Embryonic facial prominence (tissue), 1 donor: ENCODE data around the gene IL1RAPL1.
"Not testable (repeated sequence)": the region's sequence is repeated elsewhere in the genome, so short reads cannot be mapped to it uniquely, and the experiment has no call there.

ENCODE experiments used
- DNase-seq: peaks from one replicate; pipeline ENCODE4 v3.0.0-alpha.2; 2016; ENCODE audit errors: extremely low spot score

IL1RAPL1 gene

GRCh38 chrX:29113221-29113620 lies 526.0 kb downstream of the IL1RAPL1 start:
- no peak for DNase-seq

GRCh38 chrX:29122817-29123216 lies 535.6 kb downstream of the IL1RAPL1 start:
- DNase-seq: not testable (repeated sequence)

- no peak for DNase-seq
These were observed 543.7 kb downstream of the IL1RAPL1 start for GRCh38 chrX:29130905-29131304.

- no peak for DNase-seq
These were observed 549.7 kb downstream of the IL1RAPL1 start for GRCh38 chrX:29136904-29137303.

- no peak for DNase-seq
These were observed 550.8 kb downstream of the IL1RAPL1 start for GRCh38 chrX:29138003-29138402.

GRCh38 chrX:29143356-29143755 lies 556.1 kb downstream of the IL1RAPL1 start:
- DNase-seq: no peak

GRCh38 chrX:29143756-29144155 lies 556.5 kb downstream of the IL1RAPL1 start:
- DNase-seq: no peak

- DNase-seq: no peak
These were observed 558.1 kb downstream of the IL1RAPL1 start for GRCh38 chrX:29145316-29145715.

- DNase-seq: no peak
These were observed 561.3 kb downstream of the IL1RAPL1 start for GRCh38 chrX:29148511-29148910.

- DNase-seq: no peak
These were observed 568.0 kb downstream of the IL1RAPL1 start for GRCh38 chrX:29155286-29155685.

GRCh38 chrX:29172880-29173279 lies 585.6 kb downstream of the IL1RAPL1 start:
- no peak for DNase-seq

GRCh38 chrX:29187264-29187663 lies 600.0 kb downstream of the IL1RAPL1 start:
- no peak for DNase-seq

- no peak for DNase-seq
These were observed 609.3 kb downstream of the IL1RAPL1 start for GRCh38 chrX:29196501-29196900.

- DNase-seq: no peak
These were observed 628.0 kb downstream of the IL1RAPL1 start for GRCh38 chrX:29215251-29215650.

GRCh38 chrX:29225670-29226069 lies 638.4 kb downstream of the IL1RAPL1 start:
- no peak for DNase-seq

GRCh38 chrX:29229802-29230201 lies 642.6 kb downstream of the IL1RAPL1 start:
- no peak for DNase-seq

- DNase-seq: no peak
These were observed 644.6 kb downstream of the IL1RAPL1 start for GRCh38 chrX:29231800-29232199.

- no peak for DNase-seq
These were observed 646.4 kb downstream of the IL1RAPL1 start for GRCh38 chrX:29233592-29234183.

GRCh38 chrX:29237972-29238371 lies 650.7 kb downstream of the IL1RAPL1 start:
- no peak for DNase-seq

- no peak for DNase-seq
These were observed 654.6 kb downstream of the IL1RAPL1 start for GRCh38 chrX:29241809-29242208.

GRCh38 chrX:29242856-29243255 lies 655.6 kb downstream of the IL1RAPL1 start:
- DNase-seq: no peak

GRCh38 chrX:29243942-29244341 lies 656.7 kb downstream of the IL1RAPL1 start:
- DNase-seq: no peak

- DNase-seq: no peak
These were observed 667.3 kb downstream of the IL1RAPL1 start for GRCh38 chrX:29254515-29254914.

- no peak for DNase-seq
These were observed 670.3 kb downstream of the IL1RAPL1 start for GRCh38 chrX:29257521-29257920.
